ENCODE results near the gene MTCH1. TPM values are rescaled to one million over a fixed set of nuclear protein-coding genes. Genes with fewer than 3 reads are reported as not detected.

MTCH1 gene
- total RNA-seq, 2 donors from 2014 or later, result 226 to 235 TPM

GRCh38 chr6:36920546-36920945 lies 65.5 kb downstream of the MTCH1 start:
- no peaks in the 10 kb centered on the region for H3K36me3 ChIP-seq (ENCODE audit: control insufficient read depth, insufficient read depth, low read length)
- no peaks in the 10 kb centered on the region for H3K27me3 ChIP-seq (ENCODE audit: control insufficient read depth, insufficient read depth, low read length, poor library complexity, severe bottlenecking)
- H3K4me3 ChIP-seq (ENCODE audit: low read length), result no peak overlapping the region
- no peaks in the 10 kb centered on the region for H3K4me1 Mint-ChIP-seq
- H3K27ac Mint-ChIP-seq, result no peak overlapping the region
- H3K9ac ChIP-seq (ENCODE audit: extremely low read depth, low read length, poor library complexity, severe bottlenecking), result no peak overlapping the region
- H3K4me1 ChIP-seq (ENCODE audit: control insufficient read depth, insufficient read depth, low read length), result no peaks in the 10 kb centered on the region
- WGBS, 2 experiments (ENCODE audit: insufficient coverage in 1 of 2, insufficient read length in 1 of 2), result 93 to 97% methylated on average over 4 to 5 of the region's 5 CpGs
- peaks cover 3% of the 10 kb centered on the region for H3K36me3 Mint-ChIP-seq (ENCODE audit: low read depth)
- H3K9me3 Mint-ChIP-seq, result no peaks in the 10 kb centered on the region
- no peak for DNase-seq
- no peaks in the 10 kb centered on the region for H3K27me3 Mint-ChIP-seq (ENCODE audit: insufficient read depth)
- TF ChIP-seq CTCF (conservative IDR thresholded peaks at IDR 0.05), result no peak
- no peaks in the 10 kb centered on the region for H3K9me3 ChIP-seq (ENCODE audit: control insufficient read depth, low read length)
- no peak overlapping the region for H3K27ac ChIP-seq (ENCODE audit: low read depth, low read length)
- H3K4me3 Mint-ChIP-seq, result no peak overlapping the region

- no peak for DNase-seq
- Histone ChIP-seq H3K27ac (ENCODE audit: low read depth, low read length) (no peak overlapping the region), H3K36me3 (ENCODE audit: control insufficient read depth, insufficient read depth, low read length) (no peaks in the 10 kb centered on the region), H3K4me1 (ENCODE audit: control insufficient read depth, insufficient read depth, low read length) (no peaks in the 10 kb centered on the region), H3K4me3 (ENCODE audit: low read length) (no peak overlapping the region), H3K9ac (ENCODE audit: extremely low read depth, low read length, poor library complexity, severe bottlenecking) (no peak overlapping the region), H3K27me3 (ENCODE audit: control insufficient read depth, insufficient read depth, low read length, poor library complexity, severe bottlenecking) (no peaks in the 10 kb centered on the region), H3K9me3 (ENCODE audit: control insufficient read depth, low read length) (no peaks in the 10 kb centered on the region)
- no peaks in the 10 kb centered on the region for H3K27me3 Mint-ChIP-seq (ENCODE audit: insufficient read depth)
- no peaks in the 10 kb centered on the region for H3K4me1 Mint-ChIP-seq
- no peak overlapping the region for H3K27ac Mint-ChIP-seq
- WGBS, 2 experiments (ENCODE audit: insufficient coverage in 1 of 2, insufficient read length in 1 of 2), result 94 to 96% methylated on average over 2 to 4 of the region's 4 CpGs
- peaks cover 6% of the 10 kb centered on the region for H3K36me3 Mint-ChIP-seq (ENCODE audit: low read depth)
- no peaks in the 10 kb centered on the region for H3K9me3 Mint-ChIP-seq
- H3K4me3 Mint-ChIP-seq, result no peak overlapping the region
- TF ChIP-seq CTCF (conservative IDR thresholded peaks at IDR 0.05), result no peak
Measured at GRCh38 chr6:36920049-36920448, 65.9 kb downstream of the MTCH1 start.

Other genes starting within 250 kb of the MTCH1 start
- gene CPNE5, start 146.8 kb downstream of the MTCH1 start, total RNA-seq, result under 1 TPM; 0.26 to 0.42 TPM
- gene PPIL1, start 111.4 kb downstream of the MTCH1 start, total RNA-seq, result 10 to 100 TPM; 36.7 to 53.3 TPM
- gene C6orf89, start 100.2 kb downstream of the MTCH1 start, total RNA-seq, result 10 to 100 TPM; 13.9 to 16.8 TPM
- not detected for gene PI16, start 31.5 kb downstream of the MTCH1 start, total RNA-seq
- not detected for gene FGD2, start 19.5 kb upstream of the MTCH1 start, total RNA-seq
- gene PIM1, start 184.0 kb upstream of the MTCH1 start, total RNA-seq, result 10 to 100 TPM; 43.9 to 65.3 TPM